Prostate gland (tissue), 2 donors: Measurements from ENCODE around the gene POGLUT2. TPM values are rescaled to one million over a fixed set of nuclear protein-coding genes. Genes with fewer than 3 reads are reported as not detected.
A peak's percentile ranks its signal among the peaks of the same experiment; 100 is the strongest.

Source experiments
- DNase-seq: peaks from one replicate; pipeline ENCODE4 v3.0.0-alpha.2; 2019; ENCODE audit warnings: low spot score
- H3K27ac ChIP-seq, 2 donors: fragments of 200-600 bp; sonication (generic); 2 replicates each; pipeline ENCODE4 v1.5.1; 2017 to 2019
- H3K27me3 ChIP-seq: fragments of 200-600 bp; sonication (generic); replicated peaks from 2 replicates; pipeline ENCODE4 v1.5.1; 2019; ENCODE audit not compliant: insufficient read depth
- H3K36me3 ChIP-seq, 2 donors: fragments of 200-600 bp; sonication (generic); 1 replicate in 1 of 2; 2 replicates in 1 of 2; pipeline versions ENCODE4 v1.5.1 to v1.8.1; 2017 to 2019
- H3K4me1 ChIP-seq: fragments of 200-600 bp; sonication (generic); replicated peaks from 2 replicates; pipeline ENCODE4 v1.5.1; 2019
- H3K4me3 ChIP-seq, 2 donors: fragments of 200-600 bp; sonication (generic); 2 replicates each; pipeline ENCODE4 v1.5.1; 2017 to 2019
- H3K9me3 ChIP-seq: fragments of 200-600 bp; sonication (generic); 2 replicates; pipeline ENCODE4 v1.5.1; 2017
- POLR2A ChIP-seq: fragments of 450-650 bp; IDR thresholded peaks from one replicate; pipeline ENCODE4 v1.6.1; 2016; ENCODE audit warnings: antibody characterized with exemption, mild to moderate bottlenecking
- POLR2AphosphoS5 ChIP-seq: sonication (generic); formaldehyde crosslinking; IDR thresholded peaks from one replicate; pipeline ENCODE4 v1.6.1; 2017; ENCODE audit warnings: antibody characterized with exemption
- WGBS: methylation state at CpG from one replicate; pipeline ENCODE4 v1.1.5; 2018; 5-methylcytosine and 5-hydroxymethylcytosine counted together
- intact Hi-C: fragments of 100-400 bp; cut with DNase I; formaldehyde crosslinking; loops from one replicate; pipeline ENCODE4 v1.14.2; 2022
- total RNA-seq, 2 donors: library from RNA; depleted of rRNA; stranded (reverse); fragments of >200 nt; gene quantifications; one replicate each; pipeline ENCODE4 v1.1.0, GENCODE V29; 2016
- TF ChIP-seq, protein P1 (sequence below), 4 experiments: fragments of 200-600 bp in 2 of 4; fragments of 450-650 bp in 2 of 4; sonication (generic) in 2 of 4; IDR thresholded peaks; 1 replicate in 3 of 4; 2 replicates in 1 of 4; pipeline ENCODE4 v1.5.1; 2016 to 2019; ENCODE audit warnings: antibody characterized with exemption in 4 of 4, mild to moderate bottlenecking in 2 of 4, moderate library complexity in 2 of 4

Gene POGLUT2
- total RNA-seq, 2 donors from 2014 or later = 3.9 to 4.0 TPM

DNA sequence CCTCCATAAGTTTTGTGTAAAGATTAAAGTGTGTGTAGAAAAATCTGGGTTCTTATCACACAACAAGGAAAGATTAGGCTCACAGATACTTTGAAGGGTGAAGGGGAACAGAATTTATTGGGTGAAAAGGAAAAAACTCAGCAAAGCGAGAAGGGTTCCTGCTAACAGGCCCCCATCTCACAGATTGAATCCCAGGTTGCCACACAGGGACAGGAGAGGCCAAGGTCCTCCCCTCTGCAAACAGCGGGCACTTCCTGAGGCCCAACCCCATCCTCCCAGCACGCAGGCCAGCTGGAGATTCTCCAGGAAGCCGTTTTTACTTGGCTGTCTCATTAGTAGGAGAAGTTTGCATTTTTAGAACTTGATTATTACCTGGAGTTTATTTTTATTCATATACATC, 31.9 kb upstream of the POGLUT2 start:
- TF ChIP-seq POLR2A = no peak
- TF ChIP-seq, protein P1, sequence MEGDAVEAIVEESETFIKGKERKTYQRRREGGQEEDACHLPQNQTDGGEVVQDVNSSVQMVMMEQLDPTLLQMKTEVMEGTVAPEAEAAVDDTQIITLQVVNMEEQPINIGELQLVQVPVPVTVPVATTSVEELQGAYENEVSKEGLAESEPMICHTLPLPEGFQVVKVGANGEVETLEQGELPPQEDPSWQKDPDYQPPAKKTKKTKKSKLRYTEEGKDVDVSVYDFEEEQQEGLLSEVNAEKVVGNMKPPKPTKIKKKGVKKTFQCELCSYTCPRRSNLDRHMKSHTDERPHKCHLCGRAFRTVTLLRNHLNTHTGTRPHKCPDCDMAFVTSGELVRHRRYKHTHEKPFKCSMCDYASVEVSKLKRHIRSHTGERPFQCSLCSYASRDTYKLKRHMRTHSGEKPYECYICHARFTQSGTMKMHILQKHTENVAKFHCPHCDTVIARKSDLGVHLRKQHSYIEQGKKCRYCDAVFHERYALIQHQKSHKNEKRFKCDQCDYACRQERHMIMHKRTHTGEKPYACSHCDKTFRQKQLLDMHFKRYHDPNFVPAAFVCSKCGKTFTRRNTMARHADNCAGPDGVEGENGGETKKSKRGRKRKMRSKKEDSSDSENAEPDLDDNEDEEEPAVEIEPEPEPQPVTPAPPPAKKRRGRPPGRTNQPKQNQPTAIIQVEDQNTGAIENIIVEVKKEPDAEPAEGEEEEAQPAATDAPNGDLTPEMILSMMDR (IDR thresholded peaks at IDR 0.05) = no peak
- no peak for TF ChIP-seq POLR2AphosphoS5
- no peak overlapping the region for H3K27ac ChIP-seq
- H3K9me3 ChIP-seq = no peaks in the 10 kb centered on the region
- intact Hi-C loops = no loop called here
- WGBS = 16% methylated on average over 4 of the region's 4 CpGs
- no peaks in the 10 kb centered on the region for H3K36me3 ChIP-seq
- no peaks in the 10 kb centered on the region for H3K27me3 ChIP-seq
- no peak overlapping the region for H3K4me3 ChIP-seq
- no peaks in the 10 kb centered on the region for H3K4me1 ChIP-seq
- peak; percentile 26 for DNase-seq

GRCh38 chr13:102825921-102826706, 27.3 kb upstream of the POGLUT2 start:
- 85% methylated on average over 8 of the region's 8 CpGs for WGBS
- no peak for DNase-seq
- H3K27ac ChIP-seq = no peak overlapping the region
- no peak for TF ChIP-seq POLR2A
- TF ChIP-seq, protein P1 (IDR thresholded peaks at IDR 0.05) = no peak
- TF ChIP-seq POLR2AphosphoS5 = no peak
- H3K4me3 ChIP-seq = no peak overlapping the region
- H3K36me3 ChIP-seq = no peaks in the 10 kb centered on the region
- no peaks in the 10 kb centered on the region for H3K9me3 ChIP-seq
- intact Hi-C loops = no loop called here
- H3K27me3 ChIP-seq = no peaks in the 10 kb centered on the region
- H3K4me1 ChIP-seq = no peaks in the 10 kb centered on the region

- H3K27ac ChIP-seq = no peak overlapping the region
- intact Hi-C loops = no loop called here
- 98% methylated on average over 4 of the region's 4 CpGs for WGBS
Measured at GRCh38 chr13:102825400-102825799, 26.6 kb upstream of the POGLUT2 start.

GRCh38 chr13:102817907-102818306, 19.1 kb upstream of the POGLUT2 start:
- no peaks in the 10 kb centered on the region for H3K4me1 ChIP-seq
- H3K4me3 ChIP-seq = no peak overlapping the region

More at GRCh38 chr13:102825400-102825799, 26.6 kb upstream of the POGLUT2 start:
- no peaks in the 10 kb centered on the region for H3K4me1 ChIP-seq
- H3K27me3 ChIP-seq = no peaks in the 10 kb centered on the region
- H3K36me3 ChIP-seq = no peaks in the 10 kb centered on the region
- H3K9me3 ChIP-seq = no peaks in the 10 kb centered on the region
- no peak for TF ChIP-seq POLR2AphosphoS5
- TF ChIP-seq, protein P1 (IDR thresholded peaks at IDR 0.05) = no peak
- H3K4me3 ChIP-seq = no peak overlapping the region
- no peak for DNase-seq

More at GRCh38 chr13:102817907-102818306, 19.1 kb upstream of the POGLUT2 start:
- no peak overlapping the region for H3K27ac ChIP-seq
- intact Hi-C loops = no loop called here
- no peaks in the 10 kb centered on the region for H3K9me3 ChIP-seq
- TF ChIP-seq POLR2A (no peak), POLR2AphosphoS5 (no peak)
- TF ChIP-seq, protein P1 (IDR thresholded peaks at IDR 0.05) = no peak
- H3K36me3 ChIP-seq = no peaks in the 10 kb centered on the region
- H3K27me3 ChIP-seq = no peaks in the 10 kb centered on the region
- no peak for DNase-seq
